SK-N-SH treated with all-trans-retinoic acid at 6 μM for 48 hours (cell line): ENCODE data around the gene PRKACA.

Source experiments
- ARNTL ChIP-seq: fragments of 450-650 bp; formaldehyde crosslinking; IDR thresholded peaks from 2 replicates; pipeline ENCODE4 v1.5.0; 2020; ENCODE audit warnings: low read depth, mild to moderate bottlenecking, moderate library complexity, borderline replicate concordance
- OSR1 ChIP-seq: fragments of 250-450 bp; sonication (Bioruptor Pico); IDR thresholded peaks from 2 replicates; pipeline ENCODE4 v1.8.0; 2022; ENCODE audit warnings: moderate library complexity, mild to moderate bottlenecking, inconsistent platforms
- PPARA ChIP-seq: fragments of 250-450 bp; sonication (Bioruptor Pico); IDR thresholded peaks from 2 replicates; pipeline ENCODE4 v1.5.0; 2020; ENCODE audit warnings: mild to moderate bottlenecking, borderline replicate concordance
- RARB ChIP-seq: fragments of 250-450 bp; sonication (Bioruptor Pico); IDR thresholded peaks from 2 replicates; pipeline ENCODE4 v1.8.0; 2021; ENCODE audit warnings: mild to moderate bottlenecking, moderate library complexity
- TCF4 ChIP-seq: fragments of 250-450 bp; sonication (Bioruptor Pico); IDR thresholded peaks from 2 replicates; pipeline ENCODE4 v1.8.0; 2021; ENCODE audit warnings: mild to moderate bottlenecking, moderate library complexity, borderline replicate concordance
- ZNF565 ChIP-seq: fragments of 450-650 bp; formaldehyde crosslinking; conservative IDR thresholded peaks from 2 replicates; pipeline ENCODE4 v1.5.0; 2020; ENCODE audit warnings: low read depth, mild to moderate bottlenecking, moderate library complexity
- ZNF8 ChIP-seq: fragments of 450-650 bp; formaldehyde crosslinking; IDR thresholded peaks from 2 replicates; pipeline ENCODE4 v1.5.0; 2020; ENCODE audit warnings: mild to moderate bottlenecking, moderate library complexity
- TF ChIP-seq, protein P1 (sequence below): fragments of 250-450 bp; sonication (Bioruptor Pico); IDR thresholded peaks from 2 replicates; pipeline ENCODE4 v1.8.0; 2020; ENCODE audit warnings: mild to moderate bottlenecking, moderate library complexity, borderline replicate concordance
- TF ChIP-seq, protein P2 (sequence below): fragments of 250-450 bp; sonication (Bioruptor Pico); IDR thresholded peaks from 2 replicates; pipeline ENCODE4 v1.5.1; 2020; ENCODE audit warnings: low read depth, mild to moderate bottlenecking, moderate library complexity
- TF ChIP-seq, protein P3 (sequence below): fragments of 250-450 bp; sonication (Bioruptor Pico); IDR thresholded peaks from 2 replicates; pipeline ENCODE4 v1.5.0; 2020; ENCODE audit warnings: mild to moderate bottlenecking, moderate library complexity
- TF ChIP-seq, protein P4 (sequence below): fragments of 250-450 bp; sonication (Bioruptor Pico); IDR thresholded peaks from 2 replicates; pipeline ENCODE4 v1.8.0; 2021; ENCODE audit warnings: low read depth, mild to moderate bottlenecking, moderate library complexity, borderline replicate concordance

DNA sequence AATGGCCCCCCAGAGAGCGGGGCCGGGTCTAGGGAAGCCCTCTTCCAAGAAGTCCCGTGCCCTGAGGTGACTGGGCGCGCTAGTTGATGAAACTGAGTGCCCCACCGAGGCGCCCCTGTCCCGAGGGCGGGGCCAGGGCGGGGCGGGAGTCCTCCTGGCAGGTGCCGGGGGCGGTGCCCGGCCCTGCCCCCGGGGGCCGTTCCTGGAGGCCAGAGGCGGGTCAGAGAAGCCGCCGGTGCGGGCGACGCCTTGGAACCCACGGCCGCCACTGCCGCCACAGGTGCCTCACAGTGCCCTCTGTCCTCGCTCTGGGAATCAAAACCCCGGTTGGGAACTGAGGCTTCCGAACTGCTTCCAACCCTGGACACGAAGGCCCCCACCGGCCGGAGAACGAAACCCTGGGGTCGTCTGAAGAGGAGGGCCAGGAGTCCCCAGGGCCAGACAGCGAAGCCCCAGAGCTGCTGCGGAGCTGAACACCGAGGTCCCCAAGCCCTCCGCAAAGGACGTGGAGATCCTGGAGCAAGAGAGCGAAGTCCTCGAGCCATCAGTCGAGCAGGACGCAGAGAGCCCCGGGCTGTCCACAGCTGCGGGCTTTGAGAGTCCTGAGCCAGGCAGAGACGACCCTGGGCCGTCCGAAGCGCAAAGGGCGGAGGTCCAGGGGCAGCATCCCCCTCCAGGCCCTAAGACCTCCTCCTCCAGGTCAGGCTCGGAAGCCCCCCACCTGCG lies 44.9 kb downstream of the PRKACA start, which contains the start of gene MISP3:
- TF ChIP-seq, protein P1, sequence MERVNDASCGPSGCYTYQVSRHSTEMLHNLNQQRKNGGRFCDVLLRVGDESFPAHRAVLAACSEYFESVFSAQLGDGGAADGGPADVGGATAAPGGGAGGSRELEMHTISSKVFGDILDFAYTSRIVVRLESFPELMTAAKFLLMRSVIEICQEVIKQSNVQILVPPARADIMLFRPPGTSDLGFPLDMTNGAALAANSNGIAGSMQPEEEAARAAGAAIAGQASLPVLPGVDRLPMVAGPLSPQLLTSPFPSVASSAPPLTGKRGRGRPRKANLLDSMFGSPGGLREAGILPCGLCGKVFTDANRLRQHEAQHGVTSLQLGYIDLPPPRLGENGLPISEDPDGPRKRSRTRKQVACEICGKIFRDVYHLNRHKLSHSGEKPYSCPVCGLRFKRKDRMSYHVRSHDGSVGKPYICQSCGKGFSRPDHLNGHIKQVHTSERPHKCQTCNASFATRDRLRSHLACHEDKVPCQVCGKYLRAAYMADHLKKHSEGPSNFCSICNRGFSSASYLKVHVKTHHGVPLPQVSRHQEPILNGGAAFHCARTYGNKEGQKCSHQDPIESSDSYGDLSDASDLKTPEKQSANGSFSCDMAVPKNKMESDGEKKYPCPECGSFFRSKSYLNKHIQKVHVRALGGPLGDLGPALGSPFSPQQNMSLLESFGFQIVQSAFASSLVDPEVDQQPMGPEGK (CRISPR knock-in tag), result no peak
- TF ChIP-seq, protein P2, sequence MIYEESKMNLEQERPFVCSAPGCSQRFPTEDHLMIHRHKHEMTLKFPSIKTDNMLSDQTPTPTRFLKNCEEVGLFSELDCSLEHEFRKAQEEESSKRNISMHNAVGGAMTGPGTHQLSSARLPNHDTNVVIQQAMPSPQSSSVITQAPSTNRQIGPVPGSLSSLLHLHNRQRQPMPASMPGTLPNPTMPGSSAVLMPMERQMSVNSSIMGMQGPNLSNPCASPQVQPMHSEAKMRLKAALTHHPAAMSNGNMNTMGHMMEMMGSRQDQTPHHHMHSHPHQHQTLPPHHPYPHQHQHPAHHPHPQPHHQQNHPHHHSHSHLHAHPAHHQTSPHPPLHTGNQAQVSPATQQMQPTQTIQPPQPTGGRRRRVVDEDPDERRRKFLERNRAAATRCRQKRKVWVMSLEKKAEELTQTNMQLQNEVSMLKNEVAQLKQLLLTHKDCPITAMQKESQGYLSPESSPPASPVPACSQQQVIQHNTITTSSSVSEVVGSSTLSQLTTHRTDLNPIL (CRISPR knock-in tag), result no peak
- TF ChIP-seq, protein P3, sequence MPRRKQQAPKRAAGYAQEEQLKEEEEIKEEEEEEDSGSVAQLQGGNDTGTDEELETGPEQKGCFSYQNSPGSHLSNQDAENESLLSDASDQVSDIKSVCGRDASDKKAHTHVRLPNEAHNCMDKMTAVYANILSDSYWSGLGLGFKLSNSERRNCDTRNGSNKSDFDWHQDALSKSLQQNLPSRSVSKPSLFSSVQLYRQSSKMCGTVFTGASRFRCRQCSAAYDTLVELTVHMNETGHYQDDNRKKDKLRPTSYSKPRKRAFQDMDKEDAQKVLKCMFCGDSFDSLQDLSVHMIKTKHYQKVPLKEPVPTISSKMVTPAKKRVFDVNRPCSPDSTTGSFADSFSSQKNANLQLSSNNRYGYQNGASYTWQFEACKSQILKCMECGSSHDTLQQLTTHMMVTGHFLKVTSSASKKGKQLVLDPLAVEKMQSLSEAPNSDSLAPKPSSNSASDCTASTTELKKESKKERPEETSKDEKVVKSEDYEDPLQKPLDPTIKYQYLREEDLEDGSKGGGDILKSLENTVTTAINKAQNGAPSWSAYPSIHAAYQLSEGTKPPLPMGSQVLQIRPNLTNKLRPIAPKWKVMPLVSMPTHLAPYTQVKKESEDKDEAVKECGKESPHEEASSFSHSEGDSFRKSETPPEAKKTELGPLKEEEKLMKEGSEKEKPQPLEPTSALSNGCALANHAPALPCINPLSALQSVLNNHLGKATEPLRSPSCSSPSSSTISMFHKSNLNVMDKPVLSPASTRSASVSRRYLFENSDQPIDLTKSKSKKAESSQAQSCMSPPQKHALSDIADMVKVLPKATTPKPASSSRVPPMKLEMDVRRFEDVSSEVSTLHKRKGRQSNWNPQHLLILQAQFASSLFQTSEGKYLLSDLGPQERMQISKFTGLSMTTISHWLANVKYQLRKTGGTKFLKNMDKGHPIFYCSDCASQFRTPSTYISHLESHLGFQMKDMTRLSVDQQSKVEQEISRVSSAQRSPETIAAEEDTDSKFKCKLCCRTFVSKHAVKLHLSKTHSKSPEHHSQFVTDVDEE, result no peak
- TF ChIP-seq PPARA (CRISPR knock-in tag), result no peak
- TF ChIP-seq TCF4, result no peak
- TF ChIP-seq ARNTL (CRISPR knock-in tag), result no peak
- TF ChIP-seq, protein P4, sequence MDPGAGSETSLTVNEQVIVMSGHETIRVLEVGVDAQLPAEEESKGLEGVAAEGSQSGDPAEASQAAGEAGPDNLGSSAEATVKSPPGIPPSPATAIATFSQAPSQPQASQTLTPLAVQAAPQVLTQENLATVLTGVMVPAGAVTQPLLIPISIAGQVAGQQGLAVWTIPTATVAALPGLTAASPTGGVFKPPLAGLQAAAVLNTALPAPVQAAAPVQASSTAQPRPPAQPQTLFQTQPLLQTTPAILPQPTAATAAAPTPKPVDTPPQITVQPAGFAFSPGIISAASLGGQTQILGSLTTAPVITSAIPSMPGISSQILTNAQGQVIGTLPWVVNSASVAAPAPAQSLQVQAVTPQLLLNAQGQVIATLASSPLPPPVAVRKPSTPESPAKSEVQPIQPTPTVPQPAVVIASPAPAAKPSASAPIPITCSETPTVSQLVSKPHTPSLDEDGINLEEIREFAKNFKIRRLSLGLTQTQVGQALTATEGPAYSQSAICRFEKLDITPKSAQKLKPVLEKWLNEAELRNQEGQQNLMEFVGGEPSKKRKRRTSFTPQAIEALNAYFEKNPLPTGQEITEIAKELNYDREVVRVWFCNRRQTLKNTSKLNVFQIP (CRISPR knock-in tag), result no peak
- no peak for TF ChIP-seq OSR1 (CRISPR knock-in tag)
- no peak for TF ChIP-seq ZNF8 (CRISPR knock-in tag)
- TF ChIP-seq ZNF565 (CRISPR knock-in tag), result no peak
- TF ChIP-seq RARB (CRISPR knock-in tag), result no peak
